Calu3 (cell line): ENCODE results near the gene IER5L. TPM values are rescaled to one million over a fixed set of nuclear protein-coding genes. Genes with fewer than 3 reads are reported as not detected.
A peak's percentile ranks its signal among the peaks of the same experiment; 100 is the strongest.

ENCODE experiments used
- BruUV-seq: library from RNA; stranded (reverse); fragments of 400-500 nt; replicated peaks from 2 replicates; lab custom pipeline; 2021; lab: Mats Ljungman, UMichigan
- CTCF ChIA-PET: fragments of 300-600 bp; sonication (Branson Sonifier 250); formaldehyde crosslinking; loops from one replicate; lab custom pipeline; 2022; ENCODE audit warnings: antibody characterized with exemption; lab: Charles Lee
- DNase-seq: peaks from one replicate; pipeline ENCODE4 v3.0.0; 2022
- H3K27ac Mint-ChIP-seq: one replicate; pipeline ENCODE4 v1.8.0; 2022; ENCODE audit warnings: mixed read lengths; ENCODE audit not compliant: unreplicated experiment
- H3K27me3 Mint-ChIP-seq: one replicate; pipeline ENCODE4 v1.8.0; 2022; ENCODE audit warnings: mixed read lengths; ENCODE audit not compliant: unreplicated experiment
- H3K36me3 Mint-ChIP-seq: one replicate; pipeline ENCODE4 v1.8.0; 2022; ENCODE audit warnings: mild to moderate bottlenecking, moderate library complexity, mixed read lengths; ENCODE audit not compliant: insufficient read depth, unreplicated experiment
- H3K4me1 Mint-ChIP-seq: one replicate; pipeline ENCODE4 v1.8.0; 2022; ENCODE audit warnings: mild to moderate bottlenecking, low read depth, mixed read lengths; ENCODE audit not compliant: unreplicated experiment
- H3K4me3 Mint-ChIP-seq: one replicate; pipeline ENCODE4 v1.8.0; 2022; ENCODE audit warnings: mild to moderate bottlenecking, low read depth, moderate library complexity, mixed read lengths; ENCODE audit not compliant: unreplicated experiment
- H3K9me3 Mint-ChIP-seq: one replicate; pipeline ENCODE4 v1.8.0; 2022; ENCODE audit warnings: low read depth, mixed read lengths; ENCODE audit not compliant: unreplicated experiment
- CTCF ChIP-seq: fragments of 200-600 bp; IDR thresholded peaks from one replicate; pipeline ENCODE4 v1.8.0; 2022; ENCODE audit warnings: antibody characterized with exemption; ENCODE audit not compliant: unreplicated experiment
- intact Hi-C: fragments of 100-400 bp; cut with micrococcal nuclease; formaldehyde crosslinking; loops from one replicate; pipeline ENCODE4 v1.10.0; 2022; ENCODE audit not compliant: unreplicated experiment
- total RNA-seq: library from RNA; stranded (reverse); gene quantifications from 2 replicates; pipeline ENCODE4 v1.2.3, GENCODE V29; 2022

Gene IER5L
- total RNA-seq, 1 experiment from 2014 or later, result 60.3 TPM

GRCh38 chr9:129145316-129145715 lies 32.7 kb downstream of the IER5L start:
- CTCF ChIA-PET, result interaction anchor here (0.8 kb wide), 1 partner anchor 450 kb away, joined by 4 read pairs; no protein-coding TSS in a partner anchor
- Mint-ChIP-seq H3K27ac (no peak overlapping the region), H3K9me3 (no peaks in the 10 kb centered on the region), H3K27me3 (no peaks in the 10 kb centered on the region), H3K4me3 (no peak overlapping the region), H3K4me1 (peaks cover 13% of the 10 kb centered on the region), H3K36me3 (peaks cover 32% of the 10 kb centered on the region)
- no TSS peak for BruUV-seq
- no peak for DNase-seq
- no peak for TF ChIP-seq CTCF
- intact Hi-C loops, result no loop called here

- intact Hi-C loops, result loop anchor here (5.0 kb wide), 2 partner anchors 34 to 344 kb away; partner anchors contain the start of gene IER5L
- no peaks in the 10 kb centered on the region for H3K9me3 Mint-ChIP-seq
- peak overlapping the region; percentile 21 for H3K27ac Mint-ChIP-seq
- H3K27me3 Mint-ChIP-seq, result no peaks in the 10 kb centered on the region
- CTCF ChIA-PET, result interaction anchor here (0.6 to 1.1 kb wide), 9 partner anchors 10 to 481 kb away, joined by 3 to 5 read pairs (median 4); no protein-coding TSS in a partner anchor
- peaks cover 49% of the 10 kb centered on the region for H3K36me3 Mint-ChIP-seq
- BruUV-seq, result no TSS peak
- H3K4me1 Mint-ChIP-seq, result peaks cover 25% of the 10 kb centered on the region
- no peak overlapping the region for H3K4me3 Mint-ChIP-seq
- DNase-seq, result peak; percentile 80
- TF ChIP-seq CTCF, result peak; percentile 61
These were observed 34.8 kb downstream of the IER5L start for GRCh38 chr9:129143031-129143927.

GRCh38 chr9:129142138-129142935 lies 35.7 kb downstream of the IER5L start:
- Mint-ChIP-seq H3K9me3 (no peaks in the 10 kb centered on the region), H3K4me1 (peaks cover 25% of the 10 kb centered on the region), H3K27me3 (no peaks in the 10 kb centered on the region), H3K4me3 (no peak overlapping the region), H3K36me3 (peaks cover 53% of the 10 kb centered on the region), H3K27ac (peak overlapping the region; percentile 97)
- no TSS peak for BruUV-seq
- TF ChIP-seq CTCF, result no peak
- CTCF ChIA-PET, result interaction anchor here (0.6 to 1.1 kb wide), 10 partner anchors 10 to 482 kb away, joined by 3 to 5 read pairs (median 4); partner anchors contain the start of gene MIGA2
- intact Hi-C loops, result loop anchor here (5.0 kb wide), 2 partner anchors 35 to 345 kb away; partner anchors contain the start of gene IER5L
- DNase-seq, result no peak
